ENCODE results near the gene SLC7A14. TPM values are rescaled to one million over a fixed set of nuclear protein-coding genes. Genes with fewer than 3 reads are reported as not detected.

SLC7A14 gene
- total RNA-seq, 1 donor from 2014 or later, result 13.5 TPM

GRCh38 chr3:170611751-170612150 is 25.9 kb upstream of the SLC7A14 start:
- Mint-ChIP-seq H3K4me3 (no peak overlapping the region), H3K27me3 (no peaks in the 10 kb centered on the region)
- no peak for DNase-seq (ENCODE audit: extremely low spot score, unreplicated experiment)

GRCh38 chr3:170610321-170610884 is 24.5 kb upstream of the SLC7A14 start:
- Mint-ChIP-seq H3K27ac (no peak overlapping the region), H3K9me3 (no peaks in the 10 kb centered on the region), H3K36me3 (no peaks in the 10 kb centered on the region), H3K27me3 (no peaks in the 10 kb centered on the region), H3K4me1 (ENCODE audit: unreplicated experiment) (peaks cover 6% of the 10 kb centered on the region), H3K4me3 (no peak overlapping the region)
- no peak for DNase-seq (ENCODE audit: extremely low spot score, unreplicated experiment)
- no peak for TF ChIP-seq CTCF (conservative IDR thresholded peaks at IDR 0.05)

More at GRCh38 chr3:170611751-170612150, 25.9 kb upstream of the SLC7A14 start:
- no peak for TF ChIP-seq CTCF (conservative IDR thresholded peaks at IDR 0.05)
- no peaks in the 10 kb centered on the region for H3K9me3 Mint-ChIP-seq
- no peak overlapping the region for H3K27ac Mint-ChIP-seq
- peaks cover 6% of the 10 kb centered on the region for H3K4me1 Mint-ChIP-seq (ENCODE audit: unreplicated experiment)
- no peaks in the 10 kb centered on the region for H3K36me3 Mint-ChIP-seq

- no peak overlapping the region for H3K4me3 Mint-ChIP-seq
- H3K4me1 Mint-ChIP-seq (ENCODE audit: unreplicated experiment), result peaks cover 6% of the 10 kb centered on the region
- no peaks in the 10 kb centered on the region for H3K9me3 Mint-ChIP-seq
- no peak overlapping the region for H3K27ac Mint-ChIP-seq
- no peaks in the 10 kb centered on the region for H3K36me3 Mint-ChIP-seq
- TF ChIP-seq CTCF (conservative IDR thresholded peaks at IDR 0.05), result no peak
- no peaks in the 10 kb centered on the region for H3K27me3 Mint-ChIP-seq
- no peak for DNase-seq (ENCODE audit: extremely low spot score, unreplicated experiment)
Measured at GRCh38 chr3:170608475-170608874, 22.6 kb upstream of the SLC7A14 start.

GRCh38 chr3:170606675-170607074 is 20.8 kb upstream of the SLC7A14 start:
- Mint-ChIP-seq H3K27me3 (no peaks in the 10 kb centered on the region), H3K36me3 (no peaks in the 10 kb centered on the region), H3K27ac (no peak overlapping the region), H3K9me3 (peaks cover 1% of the 10 kb centered on the region), H3K4me3 (no peak overlapping the region), H3K4me1 (ENCODE audit: unreplicated experiment) (peaks cover 4% of the 10 kb centered on the region)
- DNase-seq (ENCODE audit: extremely low spot score, unreplicated experiment), result no peak
- TF ChIP-seq CTCF (conservative IDR thresholded peaks at IDR 0.05), result no peak

- no peaks in the 10 kb centered on the region for H3K27me3 Mint-ChIP-seq
- H3K4me1 Mint-ChIP-seq (ENCODE audit: unreplicated experiment), result no peaks in the 10 kb centered on the region
- H3K4me3 Mint-ChIP-seq, result no peak overlapping the region
Measured at GRCh38 chr3:170605490-170605889, 19.6 kb upstream of the SLC7A14 start.

More at GRCh38 chr3:170605490-170605889, 19.6 kb upstream of the SLC7A14 start:
- DNase-seq (ENCODE audit: extremely low spot score, unreplicated experiment), result no peak
- no peak for TF ChIP-seq CTCF (conservative IDR thresholded peaks at IDR 0.05)
- H3K27ac Mint-ChIP-seq, result no peak overlapping the region
- H3K36me3 Mint-ChIP-seq, result no peaks in the 10 kb centered on the region
- peaks cover 5% of the 10 kb centered on the region for H3K9me3 Mint-ChIP-seq

All from type B pancreatic cell (in vitro differentiated cells).